Thyroid gland (tissue), 4 donors: ENCODE data around the gene EIF3L.

Source experiments
- POLR2A ChIP-seq, 2 donors: fragments of 450-650 bp; IDR thresholded peaks; one replicate each; pipeline ENCODE4 v1.6.1; 2017; ENCODE audit warnings: antibody characterized with exemption in 2 of 2, mild to moderate bottlenecking in 2 of 2, moderate library complexity in 1 of 2
- TF ChIP-seq, protein P1 (sequence below), 6 experiments: fragments of 200-600 bp in 3 of 6; fragments of 450-650 bp in 3 of 6; sonication (generic) in 3 of 6; IDR thresholded peaks; one replicate each; pipeline ENCODE4 v1.5.1; 2016 to 2019; ENCODE audit warnings: antibody characterized with exemption in 6 of 6, mild to moderate bottlenecking in 2 of 6, inconsistent platforms in 1 of 6, moderate library complexity in 1 of 6

DNA sequence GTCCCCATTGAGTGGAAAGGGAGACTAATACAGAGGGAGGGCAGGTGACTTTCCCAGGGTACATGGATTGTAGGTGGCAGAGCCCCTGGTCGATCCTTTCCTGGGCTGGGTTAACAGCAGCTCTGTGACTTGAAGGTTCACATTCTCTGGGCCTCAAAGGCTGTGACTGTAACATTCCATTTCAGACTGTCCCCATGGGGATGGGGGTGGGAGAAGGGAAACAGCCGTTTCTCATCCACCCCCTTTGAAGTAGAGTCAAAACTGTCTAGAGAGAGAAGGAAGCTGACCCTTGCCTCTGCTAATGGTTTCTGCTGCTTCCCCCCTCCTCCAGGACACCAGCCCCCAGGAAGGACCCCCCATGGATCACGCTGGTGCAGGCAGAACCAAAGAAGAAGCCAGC lies 76.1 kb downstream of the EIF3L start:
- TF ChIP-seq POLR2A (IDR thresholded peaks at IDR 0.05) = no peak
- TF ChIP-seq, protein P1, sequence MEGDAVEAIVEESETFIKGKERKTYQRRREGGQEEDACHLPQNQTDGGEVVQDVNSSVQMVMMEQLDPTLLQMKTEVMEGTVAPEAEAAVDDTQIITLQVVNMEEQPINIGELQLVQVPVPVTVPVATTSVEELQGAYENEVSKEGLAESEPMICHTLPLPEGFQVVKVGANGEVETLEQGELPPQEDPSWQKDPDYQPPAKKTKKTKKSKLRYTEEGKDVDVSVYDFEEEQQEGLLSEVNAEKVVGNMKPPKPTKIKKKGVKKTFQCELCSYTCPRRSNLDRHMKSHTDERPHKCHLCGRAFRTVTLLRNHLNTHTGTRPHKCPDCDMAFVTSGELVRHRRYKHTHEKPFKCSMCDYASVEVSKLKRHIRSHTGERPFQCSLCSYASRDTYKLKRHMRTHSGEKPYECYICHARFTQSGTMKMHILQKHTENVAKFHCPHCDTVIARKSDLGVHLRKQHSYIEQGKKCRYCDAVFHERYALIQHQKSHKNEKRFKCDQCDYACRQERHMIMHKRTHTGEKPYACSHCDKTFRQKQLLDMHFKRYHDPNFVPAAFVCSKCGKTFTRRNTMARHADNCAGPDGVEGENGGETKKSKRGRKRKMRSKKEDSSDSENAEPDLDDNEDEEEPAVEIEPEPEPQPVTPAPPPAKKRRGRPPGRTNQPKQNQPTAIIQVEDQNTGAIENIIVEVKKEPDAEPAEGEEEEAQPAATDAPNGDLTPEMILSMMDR (IDR thresholded peaks at IDR 0.05) = no peak
